Measurements from ENCODE around the gene COG5. TPM values are rescaled to one million over a fixed set of nuclear protein-coding genes. Genes with fewer than 3 reads are reported as not detected.

Gene COG5
- total RNA-seq, 1 donor from 2014 or later = 21.4 TPM

DNA sequence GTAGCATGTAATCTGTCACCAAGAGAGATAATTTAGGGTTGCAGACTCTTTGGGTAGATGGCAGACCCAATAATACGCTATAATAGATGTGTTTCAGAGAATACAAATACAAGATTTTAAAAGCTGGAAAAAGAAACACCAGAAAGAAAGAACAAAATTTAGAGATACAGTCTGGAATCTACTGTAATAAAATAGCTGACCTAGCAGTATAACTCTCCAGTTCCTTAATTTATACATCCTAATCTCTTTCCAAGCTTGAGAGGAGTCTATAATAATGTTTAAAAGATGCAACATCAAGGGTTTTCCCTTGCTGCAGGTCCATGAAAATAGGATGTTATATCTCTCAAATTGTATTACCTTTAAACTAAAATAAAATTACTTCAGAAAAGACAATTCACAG is 121.0 kb downstream of the COG5 start:
- Histone ChIP-seq H3K9ac (ENCODE audit: low read depth in 1 of 3, low read length in 3 of 3) (no peak overlapping the region), H3K36me3 (ENCODE audit: control insufficient read depth in 3 of 3, insufficient read depth in 3 of 3, low read length in 3 of 3) (no peaks in the 10 kb centered on the region), H3K27ac (ENCODE audit: low read depth, low read length) (no peak overlapping the region), H3K4me1 (ENCODE audit: control insufficient read depth in 3 of 3, insufficient read depth in 3 of 3, low read length in 3 of 3) (no peaks in the 10 kb centered on the region), H3K27me3 (ENCODE audit: control insufficient read depth in 3 of 3, insufficient read depth in 3 of 3, low read length in 3 of 3) (no peaks in the 10 kb centered on the region), H3K4me3 (ENCODE audit: low read length in 3 of 3) (no peak overlapping the region), H3K9me3 (ENCODE audit: control insufficient read depth in 3 of 3, low read length in 3 of 3) (no peaks in the 10 kb centered on the region)

- no peaks in the 10 kb centered on the region for H3K36me3 ChIP-seq (ENCODE audit: control insufficient read depth in 3 of 3, insufficient read depth in 3 of 3, low read length in 3 of 3)
- no peak overlapping the region for H3K9ac ChIP-seq (ENCODE audit: low read depth in 1 of 3, low read length in 3 of 3)
- H3K4me1 ChIP-seq (ENCODE audit: control insufficient read depth in 3 of 3, insufficient read depth in 3 of 3, low read length in 3 of 3) = no peaks in the 10 kb centered on the region
- no peaks in the 10 kb centered on the region for H3K27me3 ChIP-seq (ENCODE audit: control insufficient read depth in 3 of 3, insufficient read depth in 3 of 3, low read length in 3 of 3)
- no peak overlapping the region for H3K4me3 ChIP-seq (ENCODE audit: low read length in 3 of 3)
- no peak overlapping the region for H3K27ac ChIP-seq (ENCODE audit: low read depth, low read length)
- H3K9me3 ChIP-seq (ENCODE audit: control insufficient read depth in 3 of 3, low read length in 3 of 3) = no peaks in the 10 kb centered on the region
Measured at GRCh38 chr7:107441581-107442422, 121.9 kb downstream of the COG5 start.

DNA sequence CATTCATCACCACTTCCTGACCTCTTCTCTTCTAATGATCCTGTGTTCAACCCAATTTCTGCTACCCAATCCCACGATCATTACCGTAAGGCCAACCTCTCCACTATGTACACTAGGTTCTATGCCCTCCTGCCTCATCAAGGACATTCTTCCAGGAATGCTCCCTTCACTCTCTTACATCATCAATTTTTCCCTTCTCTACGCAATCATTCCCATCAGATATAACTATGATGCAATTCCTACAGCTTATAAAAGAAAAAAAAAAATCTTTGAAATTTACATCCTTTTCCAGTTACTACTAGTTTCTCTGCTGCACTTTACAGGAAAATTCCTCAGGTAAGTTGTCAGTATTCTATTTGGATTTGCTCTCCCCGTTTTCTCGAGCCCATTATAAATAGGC is 124.7 kb downstream of the COG5 start:
- Histone ChIP-seq H3K27me3 (ENCODE audit: control insufficient read depth in 3 of 3, insufficient read depth in 3 of 3, low read length in 3 of 3) (no peaks in the 10 kb centered on the region), H3K36me3 (ENCODE audit: control insufficient read depth in 3 of 3, insufficient read depth in 3 of 3, low read length in 3 of 3) (no peaks in the 10 kb centered on the region), H3K27ac (ENCODE audit: low read depth, low read length) (no peak overlapping the region), H3K4me1 (ENCODE audit: control insufficient read depth in 3 of 3, insufficient read depth in 3 of 3, low read length in 3 of 3) (no peaks in the 10 kb centered on the region), H3K9ac (ENCODE audit: low read depth in 1 of 3, low read length in 3 of 3) (no peak overlapping the region), H3K9me3 (ENCODE audit: control insufficient read depth in 3 of 3, low read length in 3 of 3) (no peaks in the 10 kb centered on the region), H3K4me3 (ENCODE audit: low read length in 3 of 3) (no peak overlapping the region)

DNA sequence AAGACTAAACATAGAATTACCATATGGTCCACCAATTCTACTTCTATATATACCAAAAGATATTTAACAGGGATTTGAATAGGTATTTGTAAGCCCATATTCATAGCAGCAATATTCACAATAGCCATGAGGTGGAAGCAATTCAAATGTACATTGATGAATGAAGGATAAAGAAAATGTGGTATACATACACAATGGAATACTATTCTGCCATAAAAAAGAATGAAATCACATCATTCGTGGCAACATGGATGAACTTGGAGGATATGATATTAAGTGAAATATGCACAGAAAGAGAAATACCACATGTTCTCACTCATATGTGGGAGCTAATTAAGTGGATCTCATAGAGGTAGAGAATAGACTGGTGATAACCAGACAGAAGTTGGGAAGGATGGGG is 128.0 kb downstream of the COG5 start:
- H3K27me3 ChIP-seq (ENCODE audit: control insufficient read depth in 3 of 3, insufficient read depth in 3 of 3, low read length in 3 of 3) = no peaks in the 10 kb centered on the region
- peaks cover 0 to 2% (median 0%) of the 10 kb centered on the region in 3 donors for H3K4me1 ChIP-seq (ENCODE audit: control insufficient read depth in 3 of 3, insufficient read depth in 3 of 3, low read length in 3 of 3)
- no peaks in the 10 kb centered on the region for H3K36me3 ChIP-seq (ENCODE audit: control insufficient read depth in 3 of 3, insufficient read depth in 3 of 3, low read length in 3 of 3)
- no peak overlapping the region for H3K4me3 ChIP-seq (ENCODE audit: low read length in 3 of 3)
- H3K27ac ChIP-seq (ENCODE audit: low read depth, low read length) = no peak overlapping the region
- H3K9me3 ChIP-seq (ENCODE audit: control insufficient read depth in 3 of 3, low read length in 3 of 3) = peaks cover 0 to 3% (median 0%) of the 10 kb centered on the region in 3 donors
- H3K9ac ChIP-seq (ENCODE audit: low read depth in 1 of 3, low read length in 3 of 3) = no peak overlapping the region

GRCh38 chr7:107432261-107432660 is 131.5 kb downstream of the COG5 start:
- Histone ChIP-seq H3K36me3 (ENCODE audit: control insufficient read depth in 3 of 3, insufficient read depth in 3 of 3, low read length in 3 of 3) (no peaks in the 10 kb centered on the region), H3K9ac (ENCODE audit: low read depth in 1 of 3, low read length in 3 of 3) (no peak overlapping the region), H3K27me3 (ENCODE audit: control insufficient read depth in 3 of 3, insufficient read depth in 3 of 3, low read length in 3 of 3) (no peaks in the 10 kb centered on the region), H3K4me3 (ENCODE audit: low read length in 3 of 3) (no peak overlapping the region), H3K27ac (ENCODE audit: low read depth, low read length) (no peak overlapping the region), H3K4me1 (ENCODE audit: control insufficient read depth in 3 of 3, insufficient read depth in 3 of 3, low read length in 3 of 3) (peaks cover 0 to 7% (median 4%) of the 10 kb centered on the region in 3 donors), H3K9me3 (ENCODE audit: control insufficient read depth in 3 of 3, low read length in 3 of 3) (peaks cover 0 to 3% (median 0%) of the 10 kb centered on the region in 3 donors)

DNA sequence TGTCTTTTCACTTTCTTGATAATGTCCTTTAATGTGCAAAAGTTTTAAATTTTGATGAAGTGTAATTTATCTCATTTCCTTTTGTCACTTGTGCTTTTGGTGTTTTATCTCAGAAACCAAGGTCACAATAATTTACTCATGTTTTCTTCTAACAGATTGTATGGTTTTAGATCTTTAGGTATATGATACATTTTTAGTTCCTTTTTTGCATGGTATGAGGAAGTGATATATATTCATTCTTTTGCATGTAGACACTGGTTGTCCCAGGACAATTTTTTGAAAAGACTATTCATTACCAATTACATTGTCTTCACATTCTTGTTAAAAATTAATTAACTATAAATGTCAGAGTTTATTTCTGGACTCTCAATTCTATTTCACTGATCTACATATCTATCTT is 133.7 kb downstream of the COG5 start:
- peaks cover 0 to 7% (median 4%) of the 10 kb centered on the region in 3 donors for H3K4me1 ChIP-seq (ENCODE audit: control insufficient read depth in 3 of 3, insufficient read depth in 3 of 3, low read length in 3 of 3)
- H3K27ac ChIP-seq (ENCODE audit: low read depth, low read length) = no peak overlapping the region
- no peaks in the 10 kb centered on the region for H3K36me3 ChIP-seq (ENCODE audit: control insufficient read depth in 3 of 3, insufficient read depth in 3 of 3, low read length in 3 of 3)
- no peaks in the 10 kb centered on the region for H3K27me3 ChIP-seq (ENCODE audit: control insufficient read depth in 3 of 3, insufficient read depth in 3 of 3, low read length in 3 of 3)
- no peak overlapping the region for H3K9ac ChIP-seq (ENCODE audit: low read depth in 1 of 3, low read length in 3 of 3)
- H3K4me3 ChIP-seq (ENCODE audit: low read length in 3 of 3) = no peak overlapping the region
- H3K9me3 ChIP-seq (ENCODE audit: control insufficient read depth in 3 of 3, low read length in 3 of 3) = peaks cover 0 to 3% (median 0%) of the 10 kb centered on the region in 3 donors

- H3K27ac ChIP-seq (ENCODE audit: low read depth, low read length) = no peak overlapping the region
- H3K9ac ChIP-seq (ENCODE audit: low read depth in 1 of 3, low read length in 3 of 3) = no peak overlapping the region
- H3K9me3 ChIP-seq (ENCODE audit: control insufficient read depth in 3 of 3, low read length in 3 of 3) = peaks cover 0 to 3% (median 0%) of the 10 kb centered on the region in 3 donors
- H3K27me3 ChIP-seq (ENCODE audit: control insufficient read depth in 3 of 3, insufficient read depth in 3 of 3, low read length in 3 of 3) = no peaks in the 10 kb centered on the region
- peaks cover 0 to 7% (median 4%) of the 10 kb centered on the region in 3 donors for H3K4me1 ChIP-seq (ENCODE audit: control insufficient read depth in 3 of 3, insufficient read depth in 3 of 3, low read length in 3 of 3)
- H3K36me3 ChIP-seq (ENCODE audit: control insufficient read depth in 3 of 3, insufficient read depth in 3 of 3, low read length in 3 of 3) = no peaks in the 10 kb centered on the region
- H3K4me3 ChIP-seq (ENCODE audit: low read length in 3 of 3) = no peak overlapping the region
Measured at GRCh38 chr7:107428642-107429041, 135.1 kb downstream of the COG5 start.

GRCh38 chr7:107427462-107427861 is 136.3 kb downstream of the COG5 start:
- Histone ChIP-seq H3K36me3 (ENCODE audit: control insufficient read depth in 3 of 3, insufficient read depth in 3 of 3, low read length in 3 of 3) (no peaks in the 10 kb centered on the region), H3K27ac (ENCODE audit: low read depth, low read length) (no peak overlapping the region), H3K27me3 (ENCODE audit: control insufficient read depth in 3 of 3, insufficient read depth in 3 of 3, low read length in 3 of 3) (no peaks in the 10 kb centered on the region), H3K9me3 (ENCODE audit: control insufficient read depth in 3 of 3, low read length in 3 of 3) (no peaks in the 10 kb centered on the region), H3K9ac (ENCODE audit: low read depth in 1 of 3, low read length in 3 of 3) (no peak overlapping the region), H3K4me3 (ENCODE audit: low read length in 3 of 3) (peak overlapping the region in 2 of 3 donors; percentile 3 to 30), H3K4me1 (ENCODE audit: control insufficient read depth in 3 of 3, insufficient read depth in 3 of 3, low read length in 3 of 3) (peaks cover 0 to 7% (median 4%) of the 10 kb centered on the region in 3 donors)

- no peak overlapping the region for H3K9ac ChIP-seq (ENCODE audit: low read depth in 1 of 3, low read length in 3 of 3)
- no peaks in the 10 kb centered on the region for H3K9me3 ChIP-seq (ENCODE audit: control insufficient read depth in 3 of 3, low read length in 3 of 3)
- no peak overlapping the region for H3K4me3 ChIP-seq (ENCODE audit: low read length in 3 of 3)
- no peaks in the 10 kb centered on the region for H3K4me1 ChIP-seq (ENCODE audit: control insufficient read depth in 3 of 3, insufficient read depth in 3 of 3, low read length in 3 of 3)
- H3K27me3 ChIP-seq (ENCODE audit: control insufficient read depth in 3 of 3, insufficient read depth in 3 of 3, low read length in 3 of 3) = no peaks in the 10 kb centered on the region
- peaks cover 0 to 8% (median 4%) of the 10 kb centered on the region in 3 donors for H3K36me3 ChIP-seq (ENCODE audit: control insufficient read depth in 3 of 3, insufficient read depth in 3 of 3, low read length in 3 of 3)
- no peak overlapping the region for H3K27ac ChIP-seq (ENCODE audit: low read depth, low read length)
Measured at GRCh38 chr7:107414198-107414597, 149.5 kb downstream of the COG5 start.

DNA sequence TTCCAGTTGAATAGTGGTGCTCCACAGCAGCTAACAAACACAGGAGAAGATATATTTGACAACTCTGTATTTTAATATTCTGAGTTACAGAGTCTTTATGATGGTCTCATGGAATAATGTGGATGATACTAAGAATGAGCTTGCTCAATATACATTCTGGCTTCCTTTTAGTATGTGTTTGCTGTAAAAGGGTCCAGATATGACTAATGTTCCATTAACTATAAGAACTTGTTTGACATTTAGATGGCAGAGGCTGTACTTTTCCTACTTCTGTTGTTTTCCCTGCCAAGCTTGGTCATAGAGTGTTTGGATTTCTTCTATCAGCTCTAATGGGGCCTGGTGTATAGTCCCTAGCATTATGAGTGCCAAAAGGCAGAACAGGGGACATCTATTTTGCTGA is 155.4 kb downstream of the COG5 start:
- no peak overlapping the region for H3K9ac ChIP-seq (ENCODE audit: low read depth in 1 of 3, low read length in 3 of 3)
- peaks cover 0 to 8% (median 4%) of the 10 kb centered on the region in 3 donors for H3K36me3 ChIP-seq (ENCODE audit: control insufficient read depth in 3 of 3, insufficient read depth in 3 of 3, low read length in 3 of 3)
- H3K9me3 ChIP-seq (ENCODE audit: control insufficient read depth in 3 of 3, low read length in 3 of 3) = no peaks in the 10 kb centered on the region
- no peak overlapping the region for H3K4me3 ChIP-seq (ENCODE audit: low read length in 3 of 3)
- H3K4me1 ChIP-seq (ENCODE audit: control insufficient read depth in 3 of 3, insufficient read depth in 3 of 3, low read length in 3 of 3) = no peaks in the 10 kb centered on the region
- H3K27me3 ChIP-seq (ENCODE audit: control insufficient read depth in 3 of 3, insufficient read depth in 3 of 3, low read length in 3 of 3) = no peaks in the 10 kb centered on the region
- H3K27ac ChIP-seq (ENCODE audit: low read depth, low read length) = no peak overlapping the region
